Stimulated activated CD4-positive, alpha-beta T cell treated with anti-CD3 and anti-CD28 coated beads, Interleukin-4, amount 100 ng/mL, for 4 hours (primary cell): ENCODE data around the gene ST8SIA1.

Source experiments
- DNase-seq, 2 experiments: peaks; one replicate each; pipeline ENCODE4 v3.0.0-alpha.2; 2020

The ST8SIA1 gene

DNA sequence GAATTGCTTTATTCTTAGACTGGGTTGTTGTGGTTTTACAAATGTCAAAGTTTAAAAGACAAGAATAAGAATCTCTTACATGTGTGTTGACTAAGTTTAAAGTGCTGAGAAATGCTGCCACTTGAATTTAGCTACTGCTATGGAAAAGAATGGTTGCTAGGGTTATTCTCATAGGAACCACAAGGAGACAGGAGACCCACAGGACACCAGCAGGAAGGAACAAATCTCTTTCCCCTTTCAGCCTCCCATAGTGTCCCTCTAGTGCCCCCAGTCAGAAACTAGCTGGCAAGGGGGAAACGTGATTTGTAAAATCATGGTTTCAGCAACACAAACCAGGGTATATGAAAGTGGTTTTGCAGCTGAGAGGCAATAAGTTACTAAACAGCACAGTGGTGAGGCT is 102.7 kb downstream of the ST8SIA1 start:
- no peak for DNase-seq

DNA sequence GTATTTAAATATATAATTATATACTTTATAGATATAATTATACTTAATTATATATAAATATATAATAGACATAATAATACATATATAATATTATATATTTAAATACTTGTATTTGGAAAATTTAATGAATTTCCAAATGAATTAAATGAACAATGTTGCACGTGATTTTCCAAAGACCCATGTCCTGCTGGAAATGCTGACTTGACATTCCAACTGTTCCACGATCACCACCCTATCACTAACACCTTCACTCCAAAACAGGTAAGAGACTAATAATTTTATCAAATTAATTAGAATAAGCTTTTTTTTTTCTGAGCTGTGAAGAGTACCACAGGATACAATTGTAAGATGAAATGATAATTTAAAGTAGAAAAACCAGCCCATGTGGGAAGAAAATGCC is 103.4 kb downstream of the ST8SIA1 start:
- DNase-seq: no peak

DNA sequence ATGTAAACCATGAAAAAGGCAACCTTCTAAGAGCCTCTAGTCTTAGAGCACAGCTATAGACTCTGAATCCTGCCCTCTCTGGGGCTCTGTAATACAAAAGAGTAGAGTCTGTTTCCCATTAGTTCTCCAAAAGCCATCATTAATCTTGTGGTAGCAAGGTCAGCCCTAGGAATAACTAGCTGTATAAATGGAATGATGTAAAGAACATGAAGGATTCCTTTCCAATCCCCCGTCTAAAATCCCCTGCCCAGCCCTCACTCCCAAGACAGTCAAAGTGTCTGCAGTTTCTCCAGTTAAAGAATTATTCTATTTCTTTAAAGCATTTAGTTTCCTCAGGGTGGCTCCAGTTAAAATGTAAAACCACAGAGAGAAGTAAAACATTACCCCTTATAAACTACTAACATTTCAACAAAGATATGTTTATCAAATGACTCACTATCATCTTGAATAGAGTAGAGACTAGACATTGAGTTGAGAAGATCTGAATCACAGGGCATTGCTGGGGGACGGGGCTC is 104.2 kb downstream of the ST8SIA1 start:
- no peak for DNase-seq

DNA sequence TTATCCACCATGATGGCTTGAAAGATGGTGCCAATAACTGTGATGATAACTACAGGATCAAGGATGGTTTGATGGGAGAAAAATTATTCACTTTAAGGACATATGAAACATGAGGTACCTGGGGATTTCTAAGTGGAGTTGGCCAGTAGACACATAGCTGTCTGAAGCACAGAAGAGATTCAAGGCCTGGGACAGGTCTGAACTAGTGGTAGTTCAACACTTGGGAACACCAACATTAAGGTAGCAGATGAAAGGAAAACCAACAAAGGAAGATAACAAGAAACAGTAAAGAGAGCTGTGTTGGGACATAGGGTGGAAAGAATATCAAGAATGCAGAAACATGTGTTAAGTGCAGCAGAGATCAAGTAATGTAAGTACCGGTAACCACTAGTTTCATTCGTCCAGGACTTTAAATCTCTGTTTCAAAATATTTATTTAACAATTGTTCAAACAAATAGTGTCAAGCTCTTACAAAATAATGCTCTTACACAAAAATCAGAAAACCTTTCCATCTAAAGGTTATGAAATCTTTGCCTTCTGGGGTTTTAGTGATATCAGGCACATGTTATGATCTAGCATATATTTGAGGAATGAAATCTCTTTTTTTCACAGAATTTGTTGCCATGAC is 104.7 kb downstream of the ST8SIA1 start:
- no peak for DNase-seq

DNA sequence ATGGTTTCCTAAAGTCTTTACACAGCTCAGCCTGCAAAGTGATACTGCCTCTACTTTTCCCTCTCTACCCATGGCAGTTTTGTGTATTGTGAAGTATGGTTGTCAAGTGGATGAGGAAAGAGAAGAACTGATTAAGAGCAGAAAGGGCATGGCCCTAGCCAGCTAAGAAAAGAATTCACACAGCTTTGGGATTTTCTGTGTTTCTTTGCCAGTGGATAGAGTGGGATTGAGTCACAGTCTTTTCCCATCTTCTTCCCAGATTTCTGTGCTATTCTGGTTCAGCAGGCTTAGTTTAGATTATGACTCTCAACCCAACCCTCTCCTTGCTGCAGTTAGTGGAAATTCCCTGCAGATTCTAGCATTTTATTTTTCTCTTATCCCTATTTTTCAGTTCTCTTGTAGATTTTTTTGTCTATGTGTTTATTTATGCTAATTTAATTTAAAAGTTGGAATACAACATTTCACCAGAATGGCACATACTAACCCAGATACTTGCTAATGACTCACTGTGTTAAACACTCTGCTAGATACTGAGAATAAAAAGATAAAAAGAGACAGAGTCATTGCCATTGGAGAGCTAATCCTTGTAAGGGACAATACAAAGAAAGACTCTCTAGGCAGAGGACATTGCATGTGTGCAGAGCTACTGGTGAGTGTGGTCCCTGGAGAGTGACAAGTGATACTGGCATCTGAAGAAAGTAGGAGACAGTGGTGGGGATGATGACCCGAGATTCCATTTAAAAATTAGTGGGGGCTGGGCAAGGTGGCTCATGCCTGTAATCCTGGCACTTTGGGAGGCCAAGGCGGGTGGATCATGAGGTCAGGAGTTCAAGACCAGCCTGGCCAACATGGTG is 106.3 kb downstream of the ST8SIA1 start:
- DNase-seq: no peak

DNA sequence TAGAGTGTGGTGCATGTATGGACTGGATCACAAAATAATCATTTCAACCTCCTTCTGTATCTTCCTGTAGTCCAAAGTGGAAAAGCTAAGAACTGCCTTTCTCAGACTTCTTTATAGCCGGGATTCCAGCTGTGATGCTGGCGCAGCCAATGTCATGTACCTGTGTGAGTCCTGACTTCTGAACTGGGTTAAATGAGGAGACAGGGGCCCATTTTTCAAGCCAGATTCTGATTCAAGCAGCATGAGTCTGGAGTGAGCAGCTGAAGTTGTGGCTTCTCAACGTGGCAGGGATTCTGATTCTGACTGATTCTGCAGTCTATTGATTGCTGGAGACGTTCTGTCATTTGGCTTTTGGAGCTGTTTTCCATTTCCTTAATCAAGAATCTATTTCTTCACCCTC is 111.2 kb downstream of the ST8SIA1 start:
- DNase-seq: no peak

DNA sequence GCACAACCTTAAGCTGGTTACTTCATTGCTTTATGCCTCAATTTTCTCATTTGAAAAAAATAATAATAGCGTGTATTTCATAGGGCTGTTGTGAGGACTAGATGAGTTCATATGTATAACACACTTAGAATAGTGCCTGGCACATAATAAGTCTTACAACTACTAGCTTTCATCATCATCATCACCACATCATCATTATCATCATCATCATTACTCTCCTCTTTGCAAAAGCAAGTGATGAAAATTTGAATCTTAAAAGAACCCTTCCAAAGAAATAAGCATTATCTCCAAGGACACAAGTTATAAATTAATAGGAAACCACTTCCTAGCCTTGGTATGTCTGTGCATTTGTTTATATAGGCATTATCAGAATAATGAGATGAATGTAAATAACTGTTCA is 117.0 kb downstream of the ST8SIA1 start:
- DNase-seq: no peak

DNA sequence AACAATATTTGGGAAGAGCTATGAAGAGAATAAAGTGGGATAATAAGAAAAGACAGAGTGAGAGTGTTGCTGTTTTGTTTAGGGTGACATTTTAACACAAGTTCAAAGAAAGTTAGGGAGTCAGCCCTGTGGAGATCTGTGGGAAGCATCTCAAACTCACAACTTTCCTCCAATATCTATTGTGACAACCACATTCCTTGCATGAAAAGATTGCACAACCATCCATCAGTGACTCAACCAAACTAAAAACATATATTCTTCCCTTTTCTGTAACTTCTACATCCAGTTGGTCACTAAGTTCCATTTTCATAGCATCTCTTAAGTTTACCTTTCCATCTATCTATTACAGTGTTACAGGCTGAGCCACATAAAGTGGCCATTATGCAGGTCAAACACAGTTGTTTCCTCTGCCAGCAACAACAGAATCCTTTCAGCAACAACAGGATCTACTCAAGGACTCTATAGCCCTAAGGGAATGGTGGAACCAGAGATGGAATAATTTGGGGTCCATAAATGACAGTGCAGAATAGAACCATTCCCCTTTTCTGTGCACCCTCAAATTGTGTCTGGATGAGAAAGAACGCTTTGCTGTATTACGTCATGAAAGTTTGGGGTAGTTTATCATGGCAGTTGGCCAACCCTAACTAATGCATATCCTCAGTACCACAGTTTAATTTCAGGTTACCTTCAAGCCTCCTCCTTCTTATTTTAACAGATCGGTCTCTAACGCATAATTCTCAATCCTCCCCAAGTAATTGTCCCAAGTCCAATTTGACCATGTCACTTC is 118.8 kb downstream of the ST8SIA1 start:
- no peak for DNase-seq

DNA sequence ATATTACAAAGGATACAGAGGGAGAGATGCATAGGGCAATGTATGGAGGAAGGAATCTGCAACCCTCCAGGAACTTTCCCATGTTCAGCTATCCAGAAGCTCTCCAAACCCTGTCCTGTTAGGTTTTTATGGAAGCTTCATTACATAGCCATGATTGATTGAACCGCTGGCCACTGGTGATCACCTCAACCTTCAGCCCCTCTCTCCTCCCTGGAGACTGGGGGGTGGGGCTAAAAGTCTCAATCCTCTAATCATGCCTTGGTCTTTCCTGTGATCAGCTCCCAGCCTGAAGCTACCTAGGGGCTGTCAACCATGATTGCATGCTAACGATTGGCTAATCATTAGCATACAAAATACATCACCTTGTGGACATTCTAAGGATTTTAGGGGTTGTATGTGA is 123.4 kb downstream of the ST8SIA1 start:
- no peak for DNase-seq

DNA sequence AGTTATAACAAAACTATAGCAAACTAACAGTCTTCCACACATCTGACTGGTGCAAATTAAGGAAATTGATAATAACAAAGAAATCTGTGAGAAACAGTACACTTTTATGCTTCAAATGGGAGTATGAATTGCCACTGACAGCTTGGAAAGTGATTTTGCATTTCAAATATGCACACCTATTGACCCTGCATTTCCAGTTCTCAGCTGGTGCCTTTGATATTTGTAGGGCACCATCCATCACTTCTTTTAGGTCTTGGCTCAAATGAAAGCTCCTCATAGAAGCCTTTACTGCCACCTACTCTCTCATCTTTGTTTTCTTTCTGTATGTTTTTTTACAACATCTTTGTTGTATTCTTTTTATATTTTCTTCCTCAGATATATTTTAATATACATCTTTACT is 125.1 kb downstream of the ST8SIA1 start:
- DNase-seq: no peak

DNA sequence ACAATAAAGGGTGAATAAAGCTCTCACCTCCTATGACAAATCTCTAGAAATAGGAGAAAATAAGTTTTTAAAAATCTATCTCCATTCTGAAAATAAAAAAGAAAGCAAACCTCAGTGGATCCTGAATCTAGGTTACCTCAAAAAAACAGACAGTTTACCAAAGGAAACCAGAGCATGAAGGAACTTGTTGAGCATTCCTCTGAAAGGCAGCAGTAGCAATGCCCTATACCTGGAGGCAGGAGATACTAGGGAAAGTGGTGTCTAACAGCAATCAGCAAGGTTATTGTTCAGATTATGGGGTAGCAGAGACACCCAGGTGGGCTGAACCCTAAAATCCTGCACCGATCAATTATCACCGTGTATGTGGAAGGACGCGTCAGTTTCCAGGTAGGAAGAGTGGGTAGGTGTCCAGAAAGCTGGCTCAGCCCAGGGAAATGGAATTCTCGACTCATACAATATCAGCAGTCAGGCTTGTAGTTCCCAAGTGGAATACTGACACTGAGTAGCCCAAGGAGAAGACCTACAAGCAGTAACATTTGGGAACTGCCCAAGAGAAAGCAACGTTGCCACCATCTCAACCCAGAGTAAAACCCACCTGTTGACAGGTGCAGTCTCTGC is 128.3 kb downstream of the ST8SIA1 start:
- no peak for DNase-seq

DNA sequence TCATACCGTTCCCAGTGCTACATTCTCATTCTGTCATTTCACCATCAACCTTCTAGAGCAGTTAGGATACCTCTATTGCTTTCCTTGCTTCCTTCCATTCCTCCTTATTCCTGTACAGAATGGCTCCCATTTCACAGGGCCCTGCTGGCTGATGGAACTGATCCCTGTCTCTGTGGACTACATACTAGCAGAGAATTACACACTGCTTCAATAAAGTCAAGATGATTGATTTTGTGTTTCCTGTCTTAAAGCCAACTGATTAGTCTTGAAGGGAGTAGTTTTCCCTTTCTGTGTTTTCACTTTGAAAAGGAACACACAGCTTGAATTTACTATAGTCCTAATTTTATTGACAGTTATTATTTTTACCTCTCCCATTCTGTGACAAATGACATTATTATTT is 130.1 kb downstream of the ST8SIA1 start:
- DNase-seq: no peak

DNA sequence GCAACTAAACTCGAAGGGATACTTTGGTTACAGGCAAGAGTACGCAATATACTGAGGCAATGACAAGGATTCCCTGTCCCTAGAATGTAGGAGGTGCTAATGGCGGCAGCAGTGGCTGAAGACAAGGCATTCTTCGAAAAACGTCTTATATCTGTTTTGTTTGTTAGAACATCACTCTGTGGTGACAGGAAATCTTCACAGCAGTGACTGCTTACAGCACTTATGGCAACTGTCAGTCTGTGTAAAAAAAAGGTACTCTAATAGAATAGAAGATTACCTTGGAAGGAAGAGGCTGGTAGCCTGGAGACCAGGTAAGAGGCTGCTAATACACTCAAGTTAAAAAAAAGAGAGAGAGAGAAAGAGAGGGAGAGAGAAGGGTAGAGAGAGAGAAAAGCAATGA is 131.7 kb downstream of the ST8SIA1 start:
- no peak for DNase-seq

DNA sequence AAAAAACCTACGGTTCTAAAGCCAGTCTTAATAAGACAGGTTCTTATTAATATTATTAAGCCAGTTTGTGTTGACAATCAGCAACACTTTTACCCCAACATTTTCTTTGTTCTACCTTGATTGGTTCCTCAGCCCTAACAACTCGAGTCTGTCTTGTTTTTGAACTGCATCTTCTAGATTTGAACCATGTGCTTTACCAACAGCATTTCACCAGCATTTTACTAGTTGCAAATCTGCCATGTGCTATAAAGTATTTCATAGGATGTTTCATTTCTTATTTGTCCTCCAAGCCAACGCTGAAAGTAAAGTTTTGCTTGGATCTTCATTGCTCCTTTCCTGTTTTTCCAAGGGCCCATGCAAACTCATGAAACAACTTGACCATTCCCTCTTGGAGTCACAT is 133.4 kb downstream of the ST8SIA1 start:
- DNase-seq: no peak

DNA sequence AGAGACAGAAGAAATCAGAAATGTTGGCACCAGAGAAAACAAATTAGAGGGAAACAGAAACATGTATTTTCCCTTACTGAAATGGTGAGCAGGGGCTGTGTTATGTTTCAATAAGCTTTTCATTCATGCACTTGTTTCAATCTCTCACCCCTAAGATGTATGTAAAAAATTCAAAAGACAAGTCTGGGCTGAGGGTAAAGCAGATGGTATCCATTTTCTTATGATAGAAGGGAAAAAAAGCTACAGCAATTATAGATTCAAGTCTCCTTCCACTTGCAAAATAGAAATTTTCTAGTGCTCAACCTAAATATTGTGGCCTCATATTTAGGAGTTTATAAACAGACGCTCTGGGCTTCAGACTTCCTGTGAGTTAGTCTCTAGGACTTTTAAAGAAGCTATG is 138.3 kb downstream of the ST8SIA1 start:
- no peak for DNase-seq

DNA sequence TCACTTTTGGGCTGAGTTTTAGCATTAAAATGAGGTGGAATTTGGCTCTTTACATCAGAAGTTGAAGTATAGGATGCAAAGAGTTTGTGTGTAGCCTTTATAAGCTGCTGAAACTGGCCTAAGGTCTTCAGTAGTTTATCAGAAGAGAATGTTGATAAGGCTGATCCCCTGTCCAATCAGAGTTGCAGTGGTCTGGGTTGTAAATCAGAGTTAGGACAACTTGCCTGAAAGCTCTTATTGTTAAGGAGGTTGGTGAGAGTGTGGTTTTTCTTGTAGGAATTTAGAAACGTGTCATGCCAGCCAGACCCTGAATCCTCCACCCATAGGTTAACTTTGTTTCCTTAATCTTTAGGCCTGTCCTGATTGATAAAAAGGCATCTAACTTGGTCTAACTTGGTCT is 143.5 kb downstream of the ST8SIA1 start:
- DNase-seq: no peak

DNA sequence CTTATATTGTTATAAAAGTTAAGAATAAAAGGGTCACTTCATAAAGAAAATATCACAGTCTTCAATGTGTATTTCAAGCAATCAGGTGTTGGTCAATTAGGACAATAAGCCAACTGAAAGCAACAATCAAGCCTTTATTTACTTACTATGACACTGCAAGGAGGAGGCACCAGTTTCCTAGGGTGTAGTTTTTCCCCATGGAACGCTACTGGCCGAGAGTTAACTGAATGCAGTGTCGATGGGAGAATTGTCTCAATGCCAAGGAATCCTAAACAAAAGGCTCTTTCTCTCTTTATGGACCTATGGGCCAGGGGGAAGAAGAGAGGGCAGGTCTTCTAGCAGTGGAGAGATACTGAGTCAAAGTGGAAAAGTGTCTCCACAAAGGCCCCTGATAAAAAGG is 146.1 kb downstream of the ST8SIA1 start:
- no peak for DNase-seq

DNA sequence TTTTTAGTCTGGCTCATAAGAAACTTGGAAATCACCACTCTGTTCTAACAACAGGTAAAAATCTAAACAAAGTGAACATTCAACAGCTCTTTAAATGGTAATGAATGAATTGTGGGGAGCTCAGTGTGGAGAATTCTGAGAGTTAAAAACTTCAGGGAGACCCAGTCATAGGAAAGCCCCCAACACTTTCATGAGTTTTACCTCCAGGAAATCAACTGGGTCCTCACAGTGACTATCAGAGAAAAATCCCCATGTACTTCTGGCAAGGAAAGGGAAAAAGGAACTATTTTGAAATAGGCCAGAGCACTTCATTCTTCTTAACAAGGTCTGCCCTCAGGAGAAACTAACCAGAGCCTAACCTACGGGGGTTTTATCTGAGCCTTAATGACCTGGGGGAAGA is 153.8 kb downstream of the ST8SIA1 start:
- DNase-seq: no peak

DNA sequence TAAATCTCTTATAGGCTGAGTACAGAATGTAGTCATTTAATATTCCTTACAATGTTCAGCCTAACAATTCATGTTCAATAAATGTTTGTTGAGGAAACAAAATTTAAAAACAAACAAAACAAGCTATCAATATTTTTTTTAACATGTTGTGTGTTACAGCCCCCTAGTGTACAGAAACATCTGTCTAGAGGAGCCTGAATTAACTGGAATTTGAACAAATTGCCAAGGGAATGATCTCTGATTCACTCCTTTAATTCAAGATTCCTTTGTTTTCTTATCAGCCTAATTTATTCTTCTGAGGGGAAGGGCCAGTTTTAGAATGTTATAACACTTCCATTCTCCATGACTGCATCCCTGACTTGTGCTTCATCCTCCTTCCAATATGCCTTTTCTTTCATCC is 161.3 kb downstream of the ST8SIA1 start:
- DNase-seq: no peak

DNA sequence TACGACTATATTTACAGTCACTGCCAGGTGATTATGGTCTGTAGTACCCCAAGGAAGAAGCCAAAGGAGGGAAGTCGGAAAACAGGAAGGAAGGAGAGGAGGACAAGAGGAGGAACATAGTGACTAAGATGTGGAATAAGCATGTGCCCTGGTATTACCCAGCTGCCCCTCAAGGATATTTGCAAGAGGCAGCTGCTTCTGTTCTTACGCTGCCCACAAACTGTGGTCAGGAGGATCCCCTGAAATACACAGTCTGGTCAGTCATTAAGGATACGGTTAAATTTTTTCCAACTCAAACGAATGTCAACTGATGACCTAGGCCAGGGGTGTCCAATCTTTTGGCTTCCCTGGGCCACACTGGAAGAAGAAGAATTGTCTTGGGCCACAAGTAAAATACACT is 162.0 kb downstream of the ST8SIA1 start:
- DNase-seq: no peak

DNA sequence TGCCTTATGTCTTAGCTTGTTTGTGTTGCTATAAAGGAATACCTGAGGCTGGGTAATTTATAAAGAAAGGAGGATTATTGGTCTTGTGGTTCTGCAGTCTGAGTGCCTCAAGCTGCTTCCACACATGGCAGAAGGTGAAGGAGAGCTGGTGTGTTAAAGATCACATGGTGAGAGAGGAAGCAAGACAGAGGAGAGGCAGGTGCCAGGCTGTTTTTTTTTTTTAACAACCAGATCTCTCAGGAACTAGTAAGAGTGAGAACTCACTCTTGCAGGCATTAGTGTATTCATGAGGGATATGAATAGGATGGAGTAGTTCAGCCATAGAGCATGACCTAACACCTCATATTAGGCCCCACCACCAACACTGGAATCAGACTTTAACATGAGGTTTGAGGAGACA is 165.1 kb downstream of the ST8SIA1 start:
- DNase-seq: no peak

DNA sequence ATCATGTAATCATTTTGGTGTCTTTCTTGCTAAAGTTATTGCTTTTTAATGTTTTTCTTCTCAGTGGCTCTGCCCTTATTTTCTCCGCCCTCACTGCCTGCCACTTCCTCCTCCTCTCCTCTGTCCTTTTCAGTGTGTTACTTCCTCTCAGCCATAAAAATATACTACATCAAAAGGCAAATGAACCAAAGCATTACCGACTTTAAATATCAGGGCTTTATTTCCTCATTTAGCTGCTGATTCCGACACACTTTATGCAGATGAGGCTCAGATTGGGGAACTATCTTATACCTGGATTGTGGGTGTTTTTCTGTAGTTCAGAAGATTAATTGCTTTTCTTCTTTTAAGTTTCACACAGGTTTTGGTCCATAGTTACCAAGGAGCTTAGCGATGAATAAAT is 170.4 kb downstream of the ST8SIA1 start:
- no peak for DNase-seq

DNA sequence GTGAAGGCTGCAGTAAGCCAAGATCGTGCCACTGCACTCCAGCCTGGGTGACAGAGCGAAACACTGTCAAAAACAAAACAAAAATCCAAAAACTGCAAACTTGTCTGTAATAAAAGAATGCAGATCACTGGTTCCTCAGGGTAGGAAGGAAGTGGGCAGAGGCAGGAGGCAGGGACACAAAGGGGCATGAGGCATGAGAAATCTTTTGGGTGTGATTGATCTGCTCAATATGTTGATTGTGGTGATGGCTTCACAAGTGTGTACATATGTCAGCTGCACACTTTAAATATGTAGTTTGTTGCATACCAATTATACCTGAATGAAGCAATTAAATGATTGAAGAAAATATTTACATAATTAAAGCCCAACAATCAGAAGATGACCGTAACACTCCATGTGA is 170.9 kb downstream of the ST8SIA1 start:
- no peak for DNase-seq
